Endothelial cell (in vitro differentiated cells): ENCODE data around the gene RAB40B. TPM values are rescaled to one million over a fixed set of nuclear protein-coding genes. Genes with fewer than 3 reads are reported as not detected.

Source experiments
- DNase-seq: peaks from one replicate; pipeline ENCODE4 v3.0.0; 2021; ENCODE audit warnings: low spot score
- H3K27ac Mint-ChIP-seq: one replicate; pipeline ENCODE4 v1.8.0; 2021; ENCODE audit warnings: mixed read lengths, inconsistent platforms; ENCODE audit not compliant: unreplicated experiment
- H3K27me3 Mint-ChIP-seq: one replicate; pipeline ENCODE4 v1.8.0; 2021; ENCODE audit warnings: mild to moderate bottlenecking, moderate library complexity, mixed read lengths, inconsistent platforms; ENCODE audit not compliant: unreplicated experiment
- H3K36me3 Mint-ChIP-seq: one replicate; pipeline ENCODE4 v1.8.0; 2021; ENCODE audit warnings: mild to moderate bottlenecking, low read depth, mixed read lengths, inconsistent platforms; ENCODE audit not compliant: unreplicated experiment
- H3K4me1 Mint-ChIP-seq: one replicate; pipeline ENCODE4 v1.8.0; 2021; ENCODE audit warnings: mild to moderate bottlenecking, mixed read lengths, inconsistent platforms; ENCODE audit not compliant: unreplicated experiment
- H3K4me3 Mint-ChIP-seq: one replicate; pipeline ENCODE4 v1.8.0; 2021; ENCODE audit warnings: mild to moderate bottlenecking, mixed read lengths, inconsistent platforms; ENCODE audit not compliant: unreplicated experiment
- H3K9me3 Mint-ChIP-seq: one replicate; pipeline ENCODE4 v1.8.0; 2021; ENCODE audit warnings: mixed read lengths, inconsistent platforms; ENCODE audit not compliant: unreplicated experiment
- CTCF ChIP-seq: fragments of 200-600 bp; sonication (generic); IDR thresholded peaks from one replicate; pipeline ENCODE4 v1.5.0; 2021; ENCODE audit warnings: antibody characterized with exemption; ENCODE audit not compliant: unreplicated experiment
- total RNA-seq: library from RNA; stranded (reverse); fragmentation: NEBNext Ultra II Directional; extraction: Animal tissue kit (Norgen Biotek cat#: 25700); gene quantifications from one replicate; pipeline ENCODE4 v1.2.1, GENCODE V29; 2021; ENCODE audit not compliant: unreplicated experiment

The RAB40B gene
- total RNA-seq, 1 donor from 2014 or later: 6.7 TPM

- peak overlapping the region; percentile 81 for H3K4me3 Mint-ChIP-seq
- no peak overlapping the region for H3K27ac Mint-ChIP-seq
These were observed 48.8 kb downstream of the RAB40B start for GRCh38 chr17:82649501-82650261.

GRCh38 chr17:82648742-82649331 is 49.7 kb downstream of the RAB40B start:
- H3K4me3 Mint-ChIP-seq: peak overlapping the region; percentile 81
- DNase-seq: peak; percentile 46
- H3K27ac Mint-ChIP-seq: no peak overlapping the region
- no peak for TF ChIP-seq CTCF
- peaks cover 16% of the 10 kb centered on the region for H3K27me3 Mint-ChIP-seq
- H3K4me1 Mint-ChIP-seq: peaks cover 4% of the 10 kb centered on the region
- H3K9me3 Mint-ChIP-seq: no peaks in the 10 kb centered on the region
- peaks cover 8% of the 10 kb centered on the region for H3K36me3 Mint-ChIP-seq

More at GRCh38 chr17:82649501-82650261, 48.8 kb downstream of the RAB40B start:
- DNase-seq: no peak
- H3K36me3 Mint-ChIP-seq: no peaks in the 10 kb centered on the region
- no peaks in the 10 kb centered on the region for H3K9me3 Mint-ChIP-seq
- TF ChIP-seq CTCF: no peak
- peaks cover 4% of the 10 kb centered on the region for H3K4me1 Mint-ChIP-seq
- H3K27me3 Mint-ChIP-seq: peaks cover 16% of the 10 kb centered on the region

- TF ChIP-seq CTCF: no peak
- Mint-ChIP-seq H3K9me3 (no peaks in the 10 kb centered on the region), H3K36me3 (peaks cover 9% of the 10 kb centered on the region), H3K4me1 (peaks cover 4% of the 10 kb centered on the region), H3K27ac (peak within 1 kb of the TSS; percentile 42), H3K27me3 (peaks cover 16% of the 10 kb centered on the region), H3K4me3 (peak within 1 kb of the TSS; percentile 90)
- peak; percentile 90 for DNase-seq
These were observed 50.3 kb downstream of the RAB40B start, which contains the start of gene WDR45B for GRCh38 chr17:82648165-82648668. Gene WDR45B (minus strand): TSS chr17:82648444. CDS start chr17:82648340, 104 bp downstream.

- H3K27ac Mint-ChIP-seq: peak overlapping the region; percentile 42
- peaks cover 16% of the 10 kb centered on the region for H3K27me3 Mint-ChIP-seq
- peaks cover 4% of the 10 kb centered on the region for H3K4me1 Mint-ChIP-seq
- peak overlapping the region; percentile 90 for H3K4me3 Mint-ChIP-seq
- peak; percentile 51 for DNase-seq
- H3K36me3 Mint-ChIP-seq: peaks cover 11% of the 10 kb centered on the region
- TF ChIP-seq CTCF: no peak
- no peaks in the 10 kb centered on the region for H3K9me3 Mint-ChIP-seq
These were observed 50.8 kb downstream of the RAB40B start for GRCh38 chr17:82647593-82648164.
